Activated B cell treated with CpG ODN at 0.5 μM for 24 hours (primary cell): Measurements from ENCODE around the gene ZBTB4. TPM values are rescaled to one million over a fixed set of nuclear protein-coding genes. Genes with fewer than 3 reads are reported as not detected.

Source experiments
- ATAC-seq: fragments of 200-7000 bp; cut with Tn5 transposase; one replicate; pipeline ENCODE4 v1.10.0; 2021; ENCODE audit warnings: low read depth, mild to moderate bottlenecking, moderate library complexity
- CTCF ChIA-PET: fragments of 350-600 bp; sonication (Branson Sonifier 250); formaldehyde crosslinking; loops from one replicate; lab custom pipeline; 2021; ENCODE audit warnings: antibody characterized with exemption; lab: Charles Lee
- POLR2A ChIA-PET: fragments of 350-600 bp; sonication (Branson Sonifier 250); formaldehyde crosslinking; loops from one replicate; lab custom pipeline; 2021; ENCODE audit warnings: antibody characterized with exemption; lab: Charles Lee
- DNase-seq: peaks from one replicate; pipeline ENCODE4 v3.0.0; 2022
- H3K27ac Mint-ChIP-seq: one replicate; pipeline ENCODE4 v1.8.0; 2020; ENCODE audit warnings: mixed read lengths
- H3K27me3 Mint-ChIP-seq: one replicate; pipeline ENCODE4 v1.8.0; 2021; ENCODE audit warnings: mixed read lengths
- H3K36me3 Mint-ChIP-seq: one replicate; pipeline ENCODE4 v1.8.0; 2021; ENCODE audit warnings: low read depth, mixed read lengths
- H3K4me1 Mint-ChIP-seq: one replicate; pipeline ENCODE4 v1.8.0; 2021; ENCODE audit warnings: mixed read lengths
- H3K4me3 Mint-ChIP-seq: one replicate; pipeline ENCODE4 v1.8.0; 2020; ENCODE audit warnings: mild to moderate bottlenecking, mixed read lengths
- H3K9me3 Mint-ChIP-seq: one replicate; pipeline ENCODE4 v1.8.0; 2020; ENCODE audit warnings: mixed read lengths
- intact Hi-C: fragments of 100-400 bp; cut with micrococcal nuclease; formaldehyde crosslinking; loops from one replicate; pipeline ENCODE4 v1.15.1; 2024
- total RNA-seq: library from RNA; stranded (reverse); gene quantifications from 2 replicates; pipeline ENCODE4 v1.2.3, GENCODE V29; 2022
- TF ChIP-seq, protein P1 (sequence below): fragments of 200-600 bp; IDR thresholded peaks from one replicate; pipeline ENCODE4 v1.8.0; 2022; ENCODE audit warnings: antibody characterized with exemption, mild to moderate bottlenecking

ZBTB4 gene
- total RNA-seq, 1 donor from 2014 or later: 30.5 TPM

DNA sequence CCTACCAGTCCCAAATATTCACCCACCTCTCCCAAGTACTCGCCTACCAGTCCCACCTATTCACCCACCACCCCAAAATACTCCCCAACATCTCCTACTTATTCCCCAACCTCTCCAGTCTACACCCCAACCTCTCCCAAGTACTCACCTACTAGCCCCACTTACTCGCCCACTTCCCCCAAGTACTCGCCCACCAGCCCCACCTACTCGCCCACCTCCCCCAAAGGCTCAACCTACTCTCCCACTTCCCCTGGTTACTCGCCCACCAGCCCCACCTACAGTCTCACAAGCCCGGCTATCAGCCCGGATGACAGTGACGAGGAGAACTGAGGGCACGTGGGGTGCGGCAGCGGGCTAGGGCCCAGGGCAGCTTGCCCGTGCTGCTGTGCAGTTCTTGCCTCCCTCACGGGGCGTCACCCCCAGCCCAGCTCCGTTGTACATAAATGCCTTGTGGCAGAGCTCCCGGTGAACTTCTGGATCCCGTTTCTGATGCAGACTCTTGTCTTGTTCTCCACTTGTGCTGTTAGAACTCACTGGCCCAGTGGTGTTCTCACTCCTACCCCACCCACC, 34.5 kb upstream of the ZBTB4 start:
- ATAC-seq (no peak), DNase-seq (no peak)
- no peaks in the 10 kb centered on the region for H3K4me1 Mint-ChIP-seq
- CTCF ChIA-PET: interaction anchor here (0.8 to 14.2 kb wide), 24 partner anchors 9 to 303 kb away, joined by 3 to 364 read pairs (median 5); partner anchors contain the start of genes MPDU1, SENP3, SOX15 and TMEM95
- H3K36me3 Mint-ChIP-seq: peaks cover 57% of the 10 kb centered on the region
- no peak overlapping the region for H3K4me3 Mint-ChIP-seq
- intact Hi-C loops: loop anchor here (1.0 to 2.0 kb wide), 4 partner anchors 47 to 174 kb away; partner anchors contain the start of genes SENP3 and WRAP53
- no peak overlapping the region for H3K27ac Mint-ChIP-seq
- POLR2A ChIA-PET: interaction anchor here (0.6 to 4.4 kb wide), 6 partner anchors 9 to 75 kb away, joined by 3 to 98 read pairs (median 6); partner anchors contain the start of genes POLR2A, SENP3 and TNFSF13
- H3K9me3 Mint-ChIP-seq: no peaks in the 10 kb centered on the region
- H3K27me3 Mint-ChIP-seq: no peaks in the 10 kb centered on the region
- TF ChIP-seq, protein P1, sequence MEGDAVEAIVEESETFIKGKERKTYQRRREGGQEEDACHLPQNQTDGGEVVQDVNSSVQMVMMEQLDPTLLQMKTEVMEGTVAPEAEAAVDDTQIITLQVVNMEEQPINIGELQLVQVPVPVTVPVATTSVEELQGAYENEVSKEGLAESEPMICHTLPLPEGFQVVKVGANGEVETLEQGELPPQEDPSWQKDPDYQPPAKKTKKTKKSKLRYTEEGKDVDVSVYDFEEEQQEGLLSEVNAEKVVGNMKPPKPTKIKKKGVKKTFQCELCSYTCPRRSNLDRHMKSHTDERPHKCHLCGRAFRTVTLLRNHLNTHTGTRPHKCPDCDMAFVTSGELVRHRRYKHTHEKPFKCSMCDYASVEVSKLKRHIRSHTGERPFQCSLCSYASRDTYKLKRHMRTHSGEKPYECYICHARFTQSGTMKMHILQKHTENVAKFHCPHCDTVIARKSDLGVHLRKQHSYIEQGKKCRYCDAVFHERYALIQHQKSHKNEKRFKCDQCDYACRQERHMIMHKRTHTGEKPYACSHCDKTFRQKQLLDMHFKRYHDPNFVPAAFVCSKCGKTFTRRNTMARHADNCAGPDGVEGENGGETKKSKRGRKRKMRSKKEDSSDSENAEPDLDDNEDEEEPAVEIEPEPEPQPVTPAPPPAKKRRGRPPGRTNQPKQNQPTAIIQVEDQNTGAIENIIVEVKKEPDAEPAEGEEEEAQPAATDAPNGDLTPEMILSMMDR: no peak

GRCh38 chr17:7512824-7513540, 33.6 kb upstream of the ZBTB4 start:
- Mint-ChIP-seq H3K4me3 (no peak overlapping the region), H3K36me3 (peaks cover 67% of the 10 kb centered on the region)
- no peak for ATAC-seq

GRCh38 chr17:7512105-7512504, 32.7 kb upstream of the ZBTB4 start:
- Mint-ChIP-seq H3K4me1 (no peaks in the 10 kb centered on the region), H3K27me3 (no peaks in the 10 kb centered on the region), H3K27ac (no peak overlapping the region), H3K4me3 (no peak overlapping the region), H3K36me3 (peaks cover 75% of the 10 kb centered on the region), H3K9me3 (no peaks in the 10 kb centered on the region)
- POLR2A ChIA-PET: interaction anchor here (4.4 kb wide), 1 partner anchor 47 kb away, joined by 98 read pairs; the partner anchor contains the start of genes SENP3 and TNFSF13
- DNase-seq: no peak
- CTCF ChIA-PET: interaction anchor here (1.6 to 14.2 kb wide), 2 partner anchors 47 to 77 kb away, joined by 13 to 364 read pairs; partner anchors contain the start of genes SENP3, SOX15 and TNFSF13
- intact Hi-C loops: no loop called here
- TF ChIP-seq, protein P1: no peak
- no peak for ATAC-seq

More at GRCh38 chr17:7512824-7513540, 33.6 kb upstream of the ZBTB4 start:
- no peaks in the 10 kb centered on the region for H3K27me3 Mint-ChIP-seq
- no peak for DNase-seq
- intact Hi-C loops: no loop called here
- CTCF ChIA-PET: interaction anchor here (0.7 to 14.2 kb wide), 13 partner anchors 9 to 179 kb away, joined by 3 to 364 read pairs (median 9); partner anchors contain the start of genes SENP3, SOX15, TMEM95 and TNFSF13
- TF ChIP-seq, protein P1: no peak
- no peaks in the 10 kb centered on the region for H3K4me1 Mint-ChIP-seq
- H3K27ac Mint-ChIP-seq: no peak overlapping the region
- POLR2A ChIA-PET: interaction anchor here (0.9 to 4.4 kb wide), 4 partner anchors 29 to 76 kb away, joined by 4 to 98 read pairs (median 5); partner anchors contain the start of genes POLR2A, SENP3 and TNFSF13
- no peaks in the 10 kb centered on the region for H3K9me3 Mint-ChIP-seq

GRCh38 chr17:7511108-7511507, 31.7 kb upstream of the ZBTB4 start:
- H3K9me3 Mint-ChIP-seq: no peaks in the 10 kb centered on the region
- H3K36me3 Mint-ChIP-seq: peaks cover 85% of the 10 kb centered on the region
- ChIA-PET POLR2A (interaction anchor here (0.7 kb wide), 1 partner anchor 39 kb away, joined by 3 read pairs; no protein-coding TSS in a partner anchor), CTCF (interaction anchor here (0.9 kb wide), 1 partner anchor 75 kb away, joined by 3 read pairs; no protein-coding TSS in a partner anchor)
- H3K27ac Mint-ChIP-seq: no peak overlapping the region
- ATAC-seq (no peak), DNase-seq (no peak)
- H3K4me3 Mint-ChIP-seq: no peak overlapping the region
- no peaks in the 10 kb centered on the region for H3K27me3 Mint-ChIP-seq
- H3K4me1 Mint-ChIP-seq: no peaks in the 10 kb centered on the region
- TF ChIP-seq, protein P1: no peak
- intact Hi-C loops: no loop called here
